HG03095 (cell line): ENCODE results near the gene SIRT5.

ENCODE experiments used
- ATAC-seq: cut with Tn5 transposase; IDR thresholded peaks from one replicate; pipeline ENCODE4 v1.9.1; 2021; ENCODE audit warnings: moderate library complexity; ENCODE audit not compliant: unreplicated experiment

SIRT5 gene

DNA sequence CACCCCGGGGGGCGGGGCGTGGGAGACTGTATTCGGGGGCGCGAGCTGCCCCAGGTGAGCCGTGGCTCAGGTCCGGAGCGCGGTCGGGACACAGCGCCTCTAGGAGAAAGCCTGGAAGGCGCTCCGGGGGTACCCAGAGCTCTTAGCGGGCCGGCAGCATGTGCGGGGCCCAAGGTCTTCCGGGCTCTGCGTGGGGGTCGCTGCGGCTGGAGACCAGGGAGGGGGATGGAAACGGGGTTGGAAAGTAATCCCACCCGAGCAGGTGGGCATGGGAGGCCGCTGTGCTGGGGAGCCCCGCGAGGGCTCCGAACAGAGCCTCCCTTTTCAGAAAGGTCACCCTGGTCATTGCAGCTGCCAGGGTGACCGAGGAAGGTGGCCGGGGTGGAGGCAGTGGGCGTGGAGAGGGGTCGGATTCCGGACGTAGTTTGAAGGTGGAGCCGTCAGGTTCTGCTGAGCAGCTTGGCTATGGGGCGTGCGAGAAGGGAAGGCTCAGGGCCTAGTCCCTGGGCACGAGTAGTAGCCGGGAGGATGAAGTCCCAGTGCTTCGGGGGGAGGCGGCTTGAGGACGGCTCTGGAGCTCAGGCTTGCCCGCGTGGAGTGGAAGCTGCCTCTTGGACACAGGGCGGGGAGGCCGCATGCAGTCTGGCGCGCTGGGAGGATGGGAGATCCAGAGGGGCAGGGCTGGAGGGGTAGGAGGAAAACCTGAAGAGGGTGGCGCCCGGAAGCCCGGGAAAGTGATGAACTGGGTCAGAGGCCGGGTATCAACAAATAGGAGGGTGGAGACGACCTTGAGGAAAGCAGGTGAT, at the start of gene SIRT5:
Gene SIRT5, plus strand, starts transcription at position 31 of the 806 bp plus-strand sequence. CDS start 9,510 bp downstream, outside the sequence.
- ATAC-seq: peak; percentile 57

- ATAC-seq: no peak
These were observed 49.4 kb upstream of the SIRT5 start for GRCh38 chr6:13524801-13525508.

GRCh38 chr6:13526357-13526726, 48.1 kb upstream of the SIRT5 start:
- no peak for ATAC-seq

DNA sequence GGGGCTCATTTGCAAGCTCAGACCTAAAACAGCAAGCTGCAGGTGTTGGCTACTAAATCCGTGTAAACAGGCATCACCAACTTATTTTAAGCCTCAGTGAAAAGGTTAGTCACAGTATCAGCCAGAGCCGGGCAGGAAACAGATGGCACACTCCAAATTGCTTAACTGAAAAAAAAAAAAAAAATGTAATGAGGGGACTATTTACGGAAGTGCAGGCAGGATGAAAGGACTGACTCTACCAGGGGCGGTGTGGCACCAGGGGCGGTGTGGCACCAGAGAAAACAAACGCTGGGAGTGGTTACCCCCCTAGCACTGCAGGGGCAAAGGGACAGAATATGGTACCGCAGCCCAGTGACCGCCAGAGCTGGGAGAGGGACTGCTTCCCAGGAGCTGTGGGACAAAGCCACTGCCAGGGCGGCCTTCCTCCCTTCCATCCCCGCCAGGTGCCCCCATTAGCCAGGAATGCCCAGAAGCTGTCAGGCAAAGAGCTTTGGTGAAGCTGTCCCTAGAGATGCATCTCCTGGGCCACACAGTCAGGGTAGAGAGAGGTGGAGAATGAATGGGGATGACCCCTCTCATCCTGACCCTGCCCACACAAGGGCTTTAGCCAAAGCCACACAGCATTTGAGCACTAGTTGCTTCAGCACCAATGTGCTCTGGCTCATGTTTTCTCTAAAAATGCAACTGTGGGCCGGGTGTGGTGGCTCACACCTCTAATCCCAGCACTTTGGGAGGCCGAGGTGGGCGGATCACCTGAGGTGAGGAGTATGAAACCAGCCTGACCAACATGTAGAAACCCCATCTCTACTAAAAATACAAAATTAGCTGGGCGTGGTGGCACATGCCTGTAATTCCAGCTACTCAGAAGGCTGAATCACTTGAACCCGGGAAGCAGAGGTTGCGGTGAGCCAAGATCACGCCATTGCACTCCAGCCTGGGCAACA, 47.4 kb upstream of the SIRT5 start:
- ATAC-seq: peak; percentile 71

DNA sequence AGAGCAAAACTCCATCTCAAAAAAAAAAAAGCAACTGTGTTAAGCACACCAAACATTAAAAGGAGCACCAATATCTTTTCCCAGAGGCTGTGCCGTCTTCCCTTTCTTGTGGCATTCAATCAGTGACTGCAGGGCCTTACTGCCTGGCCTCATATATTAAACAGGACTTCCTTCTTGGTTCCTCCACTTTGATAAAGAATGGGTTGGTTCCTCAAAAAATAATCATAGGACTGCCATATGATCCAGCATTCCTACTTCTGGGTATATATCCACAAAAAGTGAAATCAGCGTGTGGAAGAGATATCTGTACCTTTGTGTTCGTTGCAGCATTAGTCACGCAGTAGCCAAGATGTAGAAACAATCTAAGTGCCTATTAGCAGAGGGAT, 46.7 kb upstream of the SIRT5 start:
- ATAC-seq: no peak

DNA sequence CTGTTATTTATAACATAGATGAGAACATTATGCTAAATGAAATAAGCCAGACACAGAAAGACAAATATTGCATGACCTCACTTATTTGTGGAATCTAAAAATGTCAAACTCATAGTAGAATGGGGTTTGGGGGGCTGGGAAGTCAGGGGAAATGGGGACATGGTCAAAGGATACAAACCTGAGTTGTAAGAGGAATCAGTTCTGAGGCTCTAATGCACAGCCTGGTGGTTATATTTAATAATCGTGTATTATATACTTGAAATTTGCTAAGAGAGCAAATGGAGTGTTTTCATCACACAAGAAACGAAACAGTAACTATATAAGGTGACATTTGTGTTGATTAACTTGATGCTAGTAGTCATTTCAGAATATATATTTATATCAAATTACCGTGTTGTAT, 46.2 kb upstream of the SIRT5 start:
- ATAC-seq: no peak

DNA sequence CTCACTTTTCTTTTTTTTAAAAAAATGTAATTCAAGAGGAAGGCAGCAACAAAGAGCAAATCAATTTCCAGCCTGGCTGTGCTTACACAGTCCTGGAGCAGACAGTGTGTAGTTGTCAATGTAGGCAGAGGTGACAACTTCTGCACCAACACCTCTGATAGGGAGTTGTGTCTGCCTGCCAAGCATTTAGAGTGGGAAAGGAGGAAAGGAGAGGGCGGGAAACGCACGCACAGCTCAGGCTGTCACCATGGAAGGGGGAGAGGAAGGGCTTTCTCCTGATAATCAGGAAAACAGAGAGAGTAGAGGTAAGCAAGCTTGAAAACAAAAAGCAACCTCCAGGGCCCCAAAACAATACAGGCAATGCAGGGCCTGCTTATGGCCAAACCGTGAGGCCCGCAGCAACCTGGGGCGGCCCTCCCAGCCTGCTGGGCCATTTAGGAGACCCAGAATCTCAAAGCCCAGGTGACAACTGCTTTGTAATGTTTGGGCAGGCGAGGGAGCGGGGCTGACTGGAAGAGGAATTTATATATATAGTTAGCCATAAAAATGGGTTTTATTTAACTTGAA, 45.5 kb upstream of the SIRT5 start:
- ATAC-seq: no peak

DNA sequence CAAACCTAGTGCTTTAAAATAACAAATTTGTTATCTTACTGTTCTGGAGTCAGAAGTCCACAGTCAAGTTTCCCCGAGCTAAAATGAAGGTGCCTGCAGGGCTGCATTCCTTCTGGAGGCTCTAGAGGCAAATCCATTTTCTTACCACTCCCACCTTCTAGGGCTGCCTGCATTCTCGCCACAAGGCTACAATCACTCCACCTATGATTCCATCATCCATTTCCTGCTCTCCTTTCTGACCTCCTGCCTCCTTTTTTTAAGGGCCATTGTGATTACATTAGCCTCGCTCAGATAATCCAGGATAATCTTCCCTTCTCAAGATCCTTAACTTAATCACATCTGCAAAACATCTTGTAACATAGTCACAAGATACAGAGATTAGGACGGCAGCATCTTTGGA, 42.4 kb upstream of the SIRT5 start:
- ATAC-seq: no peak

DNA sequence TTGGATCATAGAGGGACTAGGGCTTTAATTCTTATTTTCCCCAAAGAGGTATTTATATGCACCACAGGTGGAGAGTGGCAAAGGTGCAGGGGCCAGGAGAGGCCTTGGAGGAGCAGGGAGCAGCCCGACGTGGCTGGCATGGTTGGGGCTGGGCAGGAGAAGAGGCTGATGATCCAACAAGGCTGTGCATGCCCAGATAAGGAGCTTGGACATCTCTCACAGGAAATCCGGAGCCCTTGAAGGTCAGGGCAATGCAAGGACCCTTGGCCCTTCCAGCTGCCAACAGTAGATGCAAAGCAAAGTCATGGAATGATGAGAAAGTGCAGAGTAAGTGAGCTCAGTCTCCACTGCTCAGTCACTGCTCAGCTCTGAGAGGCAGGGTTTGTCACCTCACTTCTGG, 39.9 kb upstream of the SIRT5 start:
- ATAC-seq: no peak

- no peak for ATAC-seq
These were observed 39.1 kb upstream of the SIRT5 start for GRCh38 chr6:13535306-13535705.

GRCh38 chr6:13536796-13537526, 37.4 kb upstream of the SIRT5 start:
- ATAC-seq: no peak

GRCh38 chr6:13537527-13537897, 36.9 kb upstream of the SIRT5 start:
- ATAC-seq: no peak

- ATAC-seq: no peak
These were observed 36.3 kb upstream of the SIRT5 start for GRCh38 chr6:13538084-13538483.

DNA sequence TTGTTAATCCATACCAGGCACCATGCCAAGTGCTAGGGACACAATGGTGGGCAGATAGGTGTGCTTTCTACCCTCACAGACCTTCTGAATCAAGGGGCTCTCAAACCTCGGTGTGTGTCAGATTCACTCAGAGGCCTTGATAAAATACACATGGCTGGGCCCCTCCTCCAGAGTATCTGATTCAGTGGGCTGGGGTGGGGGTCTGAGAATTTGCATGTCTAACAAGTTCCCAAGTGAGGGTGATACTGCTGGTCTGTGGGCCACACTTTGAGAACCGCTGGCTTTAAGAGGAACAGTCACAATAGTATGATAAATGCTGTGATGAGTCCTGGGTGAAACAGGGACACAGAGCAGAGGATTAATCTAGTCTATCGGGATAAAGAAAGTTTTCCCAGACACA, 35.8 kb upstream of the SIRT5 start:
- no peak for ATAC-seq

GRCh38 chr6:13539572-13539971, 34.8 kb upstream of the SIRT5 start:
- ATAC-seq: no peak

DNA sequence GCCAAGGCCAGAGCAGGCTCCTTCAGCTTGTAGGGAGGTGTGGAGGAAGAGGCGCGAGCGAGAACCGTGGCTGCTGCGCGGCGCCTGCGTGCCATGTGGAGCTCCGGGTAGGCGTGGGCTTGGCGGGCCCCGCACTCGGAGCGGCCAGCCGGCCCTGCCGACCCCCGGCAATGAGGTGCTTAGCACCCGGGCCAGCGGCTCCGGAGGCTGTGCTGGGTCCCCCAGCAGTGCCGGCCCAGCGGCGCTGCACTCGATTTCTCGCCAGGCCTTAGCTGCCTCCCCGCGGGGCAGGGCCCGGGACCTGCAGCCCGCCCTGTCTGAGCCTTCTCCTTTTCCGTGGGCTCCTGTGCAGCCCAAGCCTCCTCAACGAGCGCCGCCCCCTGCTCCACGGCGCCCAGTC, 32.9 kb upstream of the SIRT5 start:
- ATAC-seq: no peak

DNA sequence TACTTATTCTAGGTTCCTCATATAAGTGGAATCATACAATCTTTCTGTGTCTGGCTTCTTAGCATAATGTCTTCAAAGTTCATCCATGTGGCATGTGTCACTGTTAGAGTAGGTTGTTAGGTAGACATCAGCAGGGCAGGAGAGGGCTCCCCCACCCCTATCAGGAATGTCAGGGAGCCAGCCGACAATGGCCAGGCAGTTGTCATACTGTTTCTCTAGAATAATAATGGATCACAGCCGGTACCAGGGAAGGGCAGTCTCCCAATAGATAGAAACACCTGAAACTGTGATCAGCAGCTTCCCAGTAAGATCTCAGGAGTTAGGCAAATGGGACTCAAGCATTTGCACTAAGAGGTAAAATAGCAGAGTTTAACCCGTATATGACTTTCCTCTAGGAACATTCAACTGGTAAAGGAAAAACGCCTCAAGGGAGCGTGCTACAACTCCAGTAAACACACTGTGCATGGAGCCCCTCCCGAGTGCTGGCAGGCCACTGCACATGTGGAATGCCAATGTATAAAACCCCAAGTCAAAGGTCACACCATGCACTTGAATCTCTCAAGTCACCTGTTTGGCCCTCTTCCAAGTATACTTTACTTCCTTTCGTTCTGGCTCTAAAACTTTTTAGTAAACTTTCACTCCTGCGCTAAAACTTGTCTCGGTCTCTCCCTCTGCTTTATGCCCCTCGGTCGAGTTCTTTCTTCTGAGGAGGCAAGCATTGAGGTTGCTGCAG, 29.8 kb upstream of the SIRT5 start:
- ATAC-seq: no peak

DNA sequence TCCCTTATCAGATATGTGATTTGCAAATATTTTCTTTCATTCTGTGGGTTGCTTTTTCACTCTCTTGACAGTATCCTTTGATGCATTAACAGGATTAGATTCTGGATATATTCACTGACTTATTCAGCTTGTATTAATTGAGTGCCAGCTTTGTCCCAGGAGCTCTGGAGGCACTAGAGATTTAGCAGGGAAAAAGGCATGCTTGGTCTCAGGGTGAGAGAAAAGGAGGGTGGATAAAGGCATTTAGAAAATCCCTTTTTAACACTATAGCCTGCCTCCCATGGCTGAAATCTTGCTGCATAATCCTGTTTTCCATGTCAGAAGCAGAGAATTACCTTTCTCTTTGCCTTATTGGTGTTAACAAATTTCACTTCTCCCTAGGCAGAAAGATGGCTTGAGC, 28.5 kb upstream of the SIRT5 start:
- no peak for ATAC-seq

DNA sequence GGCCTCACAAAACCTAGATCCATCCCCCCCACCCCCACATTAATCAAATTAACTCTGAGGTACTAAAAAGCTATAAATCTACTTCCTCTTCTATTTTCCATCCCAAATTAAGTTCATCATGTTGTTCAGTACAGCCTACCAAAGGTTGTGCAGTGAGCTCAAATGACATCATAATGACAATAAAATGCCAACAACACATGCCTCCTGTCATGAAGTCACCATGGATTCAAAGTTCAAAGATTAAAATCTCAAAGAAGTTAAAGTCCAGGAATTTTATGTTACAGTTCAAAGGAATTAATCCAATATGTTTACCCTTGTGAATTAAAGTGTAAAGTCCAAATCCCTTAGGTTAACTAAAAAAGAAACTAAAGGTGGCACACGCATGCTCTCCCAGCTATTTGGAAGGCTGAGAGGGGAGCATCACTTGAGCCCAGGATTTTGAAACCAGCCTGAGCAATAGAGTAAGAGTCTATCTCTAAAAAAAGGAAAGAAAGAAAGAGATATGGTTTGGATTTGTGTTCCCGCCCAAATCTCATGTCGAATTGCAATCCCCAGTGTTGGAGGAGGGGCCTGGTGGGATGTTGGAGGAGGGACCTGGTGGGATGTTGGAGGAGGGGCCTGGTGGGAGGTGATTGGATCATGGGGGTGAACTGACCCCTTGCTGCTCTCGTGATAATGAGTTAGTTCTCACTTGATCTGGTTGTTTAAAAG, 25.7 kb upstream of the SIRT5 start:
- no peak for ATAC-seq
